D721Med (cell line): ENCODE data around the gene MRM3.
"Not testable (repeated sequence)": the region's sequence is repeated elsewhere in the genome, so short reads cannot be mapped to it uniquely, and the experiment has no call there.

Experiments
- DNase-seq: peaks from one replicate; pipeline ENCODE4 v3.0.0; 2011; ENCODE audit warnings: low spot score; ENCODE audit not compliant: insufficient read length
- FAIRE-seq: peaks from 2 replicates; lab custom pipeline; 2011; peaks lifted over from hg19 to GRCh38; lab: Jason Lieb, UNC
- CTCF ChIP-seq: IDR thresholded peaks from 2 replicates; pipeline ENCODE4 v1.5.1; 2012; ENCODE audit warnings: mild to moderate bottlenecking, control low read depth; ENCODE audit not compliant: insufficient read depth; ENCODE audit errors: missing control alignments

MRM3 gene

DNA sequence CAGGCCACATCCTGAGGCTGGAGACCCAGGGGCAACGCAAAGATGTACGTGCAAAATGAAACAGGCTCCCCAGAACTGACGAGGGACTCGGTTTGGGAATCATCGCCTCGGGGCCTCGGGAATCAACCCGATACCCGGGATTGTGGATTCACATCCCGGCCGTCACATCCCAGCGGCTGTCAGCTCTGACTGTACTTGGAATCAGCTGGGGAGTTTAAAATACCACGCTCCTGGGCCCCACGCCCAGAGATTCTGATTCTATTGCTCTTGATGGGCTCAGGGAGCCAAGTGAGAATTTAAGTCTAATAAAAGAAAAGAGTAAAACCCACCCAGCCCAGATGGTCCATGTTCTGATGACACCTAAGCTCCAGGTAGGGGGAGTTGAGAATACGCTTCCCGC lies 42.2 kb downstream of the MRM3 start:
- FAIRE-seq = no peak
- TF ChIP-seq CTCF = no peak
- DNase-seq = no peak

GRCh38 chr17:825216-825615 lies 43.1 kb downstream of the MRM3 start:
- TF ChIP-seq CTCF = no peak
- FAIRE-seq (no peak), DNase-seq (no peak)

GRCh38 chr17:826778-827177 lies 44.6 kb downstream of the MRM3 start:
- FAIRE-seq (no peak), DNase-seq (no peak)
- no peak for TF ChIP-seq CTCF

- TF ChIP-seq CTCF = no peak
- FAIRE-seq (no peak), DNase-seq (no peak)
Measured at GRCh38 chr17:828761-829160, 46.6 kb downstream of the MRM3 start.

DNA sequence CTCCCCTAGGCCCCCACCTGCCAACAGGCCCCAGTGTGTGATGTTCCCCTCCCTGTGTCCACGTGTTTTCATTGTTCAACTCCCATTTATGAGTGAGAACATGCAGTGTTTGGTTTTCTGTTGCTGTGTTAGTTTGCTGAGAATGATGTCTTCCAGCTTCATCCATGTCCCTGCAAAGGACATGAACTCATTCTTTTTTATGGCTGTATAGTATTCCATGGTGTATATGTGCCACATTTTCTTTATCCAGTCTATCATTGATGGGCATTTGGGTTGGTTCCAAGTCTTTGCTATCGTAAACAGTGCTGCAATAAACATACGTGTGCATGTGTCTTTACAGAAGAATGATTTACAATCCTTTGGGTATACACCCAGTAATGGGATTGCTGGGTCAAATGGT lies 47.5 kb downstream of the MRM3 start:
- FAIRE-seq, DNase-seq: not testable (repeated sequence)

DNA sequence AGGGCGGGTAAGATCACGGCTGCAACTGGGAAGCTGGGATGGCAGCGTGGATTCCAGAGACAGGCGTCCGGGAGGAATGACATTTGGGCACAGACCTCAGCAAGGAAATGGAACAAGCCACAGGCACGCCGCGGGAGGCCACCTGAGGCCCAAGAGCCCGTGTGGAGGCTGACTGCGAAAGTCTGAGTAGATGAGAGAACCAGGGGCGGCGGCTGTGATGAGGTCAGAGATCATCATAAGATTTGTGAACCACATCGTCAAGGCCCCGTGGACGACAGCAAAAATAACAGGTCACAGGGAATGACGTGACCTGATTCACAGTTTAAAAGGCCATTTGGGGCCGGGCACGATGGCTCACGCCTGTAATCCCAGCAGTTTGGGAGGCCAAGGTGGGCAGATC lies 48.2 kb downstream of the MRM3 start:
- no peak for TF ChIP-seq CTCF
- DNase-seq (no peak), FAIRE-seq (no peak)

DNA sequence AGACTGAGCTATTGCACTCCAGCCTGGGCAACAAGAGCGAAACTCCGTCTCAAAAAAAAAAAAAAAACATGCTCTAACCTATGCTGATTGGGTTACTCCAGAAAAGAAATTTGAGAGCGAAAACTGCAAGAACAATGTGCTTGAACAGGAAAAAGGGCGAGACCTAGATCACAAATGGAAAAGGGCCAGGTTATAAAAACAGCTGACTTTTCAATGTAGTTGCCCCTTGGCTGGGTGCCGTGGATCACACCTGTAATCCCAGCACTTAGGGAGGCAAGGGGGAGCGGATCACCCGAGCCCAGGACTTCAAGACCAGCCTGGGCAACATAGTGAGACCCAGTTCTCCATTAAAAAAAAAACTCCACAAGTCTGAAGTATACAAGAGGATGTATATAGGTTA lies 48.8 kb downstream of the MRM3 start:
- DNase-seq (no peak), FAIRE-seq (no peak)
- no peak for TF ChIP-seq CTCF

GRCh38 chr17:834136-834535 lies 52.0 kb downstream of the MRM3 start:
- no peak for TF ChIP-seq CTCF
- no peak for FAIRE-seq
- DNase-seq = no peak
